ENCODE measurements around the gene ADO.

DNA sequence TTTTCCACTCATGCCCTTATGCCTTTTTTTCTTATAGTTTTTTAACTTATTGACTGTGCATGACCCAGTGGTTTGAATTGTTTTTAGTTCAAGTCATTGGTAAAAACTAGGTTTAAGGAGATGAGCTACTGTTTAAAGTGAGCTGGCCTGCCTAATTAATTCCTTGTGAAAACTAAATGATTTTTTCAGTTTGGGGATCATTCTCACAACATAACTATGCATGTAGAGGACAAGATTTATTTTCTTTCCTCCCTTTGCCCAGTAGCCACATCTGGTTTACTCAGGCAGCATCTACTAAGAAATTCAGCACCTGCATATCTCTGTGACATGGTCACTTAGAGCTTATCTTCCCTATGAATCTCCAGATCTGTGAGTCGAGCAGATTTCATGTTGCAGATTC is 1.7 kb downstream of the ADO start:
- TF ChIP-seq, protein P1, sequence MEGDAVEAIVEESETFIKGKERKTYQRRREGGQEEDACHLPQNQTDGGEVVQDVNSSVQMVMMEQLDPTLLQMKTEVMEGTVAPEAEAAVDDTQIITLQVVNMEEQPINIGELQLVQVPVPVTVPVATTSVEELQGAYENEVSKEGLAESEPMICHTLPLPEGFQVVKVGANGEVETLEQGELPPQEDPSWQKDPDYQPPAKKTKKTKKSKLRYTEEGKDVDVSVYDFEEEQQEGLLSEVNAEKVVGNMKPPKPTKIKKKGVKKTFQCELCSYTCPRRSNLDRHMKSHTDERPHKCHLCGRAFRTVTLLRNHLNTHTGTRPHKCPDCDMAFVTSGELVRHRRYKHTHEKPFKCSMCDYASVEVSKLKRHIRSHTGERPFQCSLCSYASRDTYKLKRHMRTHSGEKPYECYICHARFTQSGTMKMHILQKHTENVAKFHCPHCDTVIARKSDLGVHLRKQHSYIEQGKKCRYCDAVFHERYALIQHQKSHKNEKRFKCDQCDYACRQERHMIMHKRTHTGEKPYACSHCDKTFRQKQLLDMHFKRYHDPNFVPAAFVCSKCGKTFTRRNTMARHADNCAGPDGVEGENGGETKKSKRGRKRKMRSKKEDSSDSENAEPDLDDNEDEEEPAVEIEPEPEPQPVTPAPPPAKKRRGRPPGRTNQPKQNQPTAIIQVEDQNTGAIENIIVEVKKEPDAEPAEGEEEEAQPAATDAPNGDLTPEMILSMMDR (IDR thresholded peaks at IDR 0.05), result no peak
- TF ChIP-seq POLR2AphosphoS5 (IDR thresholded peaks at IDR 0.05; ENCODE audit: low read depth, low read length) (no peak), SIN3A (IDR thresholded peaks at IDR 0.05; ENCODE audit: borderline replicate concordance, low read depth, low read length) (no peak), JUND (IDR thresholded peaks at IDR 0.05) (no peak), GABPA (IDR thresholded peaks at IDR 0.05; ENCODE audit: low read depth) (no peak), TEAD4 (IDR thresholded peaks at IDR 0.05; ENCODE audit: borderline replicate concordance, insufficient read depth) (no peak), EP300 (IDR thresholded peaks at IDR 0.05; ENCODE audit: borderline replicate concordance in 1 of 2, low read depth in 1 of 2, low read length in 1 of 2) (no peak)
- TF ChIP-seq, protein P2, sequence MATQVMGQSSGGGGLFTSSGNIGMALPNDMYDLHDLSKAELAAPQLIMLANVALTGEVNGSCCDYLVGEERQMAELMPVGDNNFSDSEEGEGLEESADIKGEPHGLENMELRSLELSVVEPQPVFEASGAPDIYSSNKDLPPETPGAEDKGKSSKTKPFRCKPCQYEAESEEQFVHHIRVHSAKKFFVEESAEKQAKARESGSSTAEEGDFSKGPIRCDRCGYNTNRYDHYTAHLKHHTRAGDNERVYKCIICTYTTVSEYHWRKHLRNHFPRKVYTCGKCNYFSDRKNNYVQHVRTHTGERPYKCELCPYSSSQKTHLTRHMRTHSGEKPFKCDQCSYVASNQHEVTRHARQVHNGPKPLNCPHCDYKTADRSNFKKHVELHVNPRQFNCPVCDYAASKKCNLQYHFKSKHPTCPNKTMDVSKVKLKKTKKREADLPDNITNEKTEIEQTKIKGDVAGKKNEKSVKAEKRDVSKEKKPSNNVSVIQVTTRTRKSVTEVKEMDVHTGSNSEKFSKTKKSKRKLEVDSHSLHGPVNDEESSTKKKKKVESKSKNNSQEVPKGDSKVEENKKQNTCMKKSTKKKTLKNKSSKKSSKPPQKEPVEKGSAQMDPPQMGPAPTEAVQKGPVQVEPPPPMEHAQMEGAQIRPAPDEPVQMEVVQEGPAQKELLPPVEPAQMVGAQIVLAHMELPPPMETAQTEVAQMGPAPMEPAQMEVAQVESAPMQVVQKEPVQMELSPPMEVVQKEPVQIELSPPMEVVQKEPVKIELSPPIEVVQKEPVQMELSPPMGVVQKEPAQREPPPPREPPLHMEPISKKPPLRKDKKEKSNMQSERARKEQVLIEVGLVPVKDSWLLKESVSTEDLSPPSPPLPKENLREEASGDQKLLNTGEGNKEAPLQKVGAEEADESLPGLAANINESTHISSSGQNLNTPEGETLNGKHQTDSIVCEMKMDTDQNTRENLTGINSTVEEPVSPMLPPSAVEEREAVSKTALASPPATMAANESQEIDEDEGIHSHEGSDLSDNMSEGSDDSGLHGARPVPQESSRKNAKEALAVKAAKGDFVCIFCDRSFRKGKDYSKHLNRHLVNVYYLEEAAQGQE (IDR thresholded peaks at IDR 0.05; ENCODE audit: low read depth, low read length), result no peak

All from SK-N-SH (cell line).